ENCODE measurements around the gene ZFP42.

DNA sequence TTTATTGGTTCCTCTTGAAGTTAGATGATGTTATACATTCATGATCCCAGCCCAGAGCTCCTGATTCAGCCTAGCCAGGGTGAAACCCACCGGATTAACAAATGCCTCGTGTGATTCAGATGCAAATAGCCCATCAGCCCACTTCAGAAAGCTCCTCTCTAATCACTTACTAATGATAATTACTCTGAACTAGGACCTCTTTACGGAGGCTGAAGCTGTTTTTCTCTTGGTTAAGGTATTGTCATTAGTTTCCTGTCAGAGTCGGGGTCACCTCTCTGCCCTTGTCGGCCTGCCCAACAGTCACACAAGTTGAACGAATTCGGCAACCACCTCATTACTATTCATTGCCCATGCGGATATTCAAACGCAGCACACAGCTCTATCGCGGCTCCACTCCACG is 36.6 kb downstream of the ZFP42 start:
- TF ChIP-seq, protein P1, sequence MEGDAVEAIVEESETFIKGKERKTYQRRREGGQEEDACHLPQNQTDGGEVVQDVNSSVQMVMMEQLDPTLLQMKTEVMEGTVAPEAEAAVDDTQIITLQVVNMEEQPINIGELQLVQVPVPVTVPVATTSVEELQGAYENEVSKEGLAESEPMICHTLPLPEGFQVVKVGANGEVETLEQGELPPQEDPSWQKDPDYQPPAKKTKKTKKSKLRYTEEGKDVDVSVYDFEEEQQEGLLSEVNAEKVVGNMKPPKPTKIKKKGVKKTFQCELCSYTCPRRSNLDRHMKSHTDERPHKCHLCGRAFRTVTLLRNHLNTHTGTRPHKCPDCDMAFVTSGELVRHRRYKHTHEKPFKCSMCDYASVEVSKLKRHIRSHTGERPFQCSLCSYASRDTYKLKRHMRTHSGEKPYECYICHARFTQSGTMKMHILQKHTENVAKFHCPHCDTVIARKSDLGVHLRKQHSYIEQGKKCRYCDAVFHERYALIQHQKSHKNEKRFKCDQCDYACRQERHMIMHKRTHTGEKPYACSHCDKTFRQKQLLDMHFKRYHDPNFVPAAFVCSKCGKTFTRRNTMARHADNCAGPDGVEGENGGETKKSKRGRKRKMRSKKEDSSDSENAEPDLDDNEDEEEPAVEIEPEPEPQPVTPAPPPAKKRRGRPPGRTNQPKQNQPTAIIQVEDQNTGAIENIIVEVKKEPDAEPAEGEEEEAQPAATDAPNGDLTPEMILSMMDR (IDR thresholded peaks at IDR 0.05; ENCODE audit: poor library complexity) = no peak
- TF ChIP-seq EZH2 (IDR thresholded peaks at IDR 0.05; ENCODE audit: borderline replicate concordance) = no peak

Measured in hepatocyte (in vitro differentiated cells).